OCI-LY3 (cell line): ENCODE measurements around the gene RNF113B.

Experiments used
- H2AFZ ChIP-seq: fragments of 200-600, 300-600 bp; shearing (Covaris generic); 2 replicates; pipeline ENCODE4 v1.6.0; 2014; ENCODE audit warnings: antibody characterized with exemption, low read depth, low read length
- H3K27ac ChIP-seq: fragments of 200-600, 300-600 bp; sonication (generic); 2 replicates; pipeline ENCODE4 v1.5.1; 2014; ENCODE audit warnings: mild to moderate bottlenecking, low read length, moderate library complexity, mixed read lengths
- H3K27me3 ChIP-seq: fragments of 200-600, 300-600 bp; sonication (generic); 2 replicates; pipeline ENCODE4 v1.6.1; 2014; ENCODE audit warnings: low read depth, low read length, mixed read lengths
- H3K36me3 ChIP-seq: fragments of 200-600, 300-600 bp; sonication (generic); replicated peaks from 2 replicates; pipeline ENCODE3; 2014; ENCODE audit warnings: low read depth, low read length, mixed read lengths
- H3K4me1 ChIP-seq: fragments of 300-600, 200-600 bp; sonication (generic); 2 replicates; pipeline ENCODE4 v1.6.1; 2014; ENCODE audit warnings: low read length, mixed read lengths
- H3K4me2 ChIP-seq: fragments of 200-600, 300-600 bp; sonication (generic); 2 replicates; pipeline ENCODE4 v1.6.1; 2014; ENCODE audit warnings: low read length, mixed read lengths
- H3K4me3 ChIP-seq: fragments of 300-600, 200-600 bp; sonication (generic); 2 replicates; pipeline ENCODE4 v1.5.1; 2014; ENCODE audit warnings: antibody characterized with exemption, mild to moderate bottlenecking, low read length, moderate library complexity
- H3K79me2 ChIP-seq: fragments of 300-600, 200-600 bp; shearing (Covaris generic); 2 replicates; pipeline ENCODE4 v1.6.1; 2014; ENCODE audit warnings: mild to moderate bottlenecking, low read length, mixed read lengths
- H3K9ac ChIP-seq: fragments of 300-600, 200-600 bp; shearing (Covaris generic); 2 replicates; pipeline ENCODE4 v1.6.0; 2014; ENCODE audit warnings: mild to moderate bottlenecking, low read length, moderate library complexity
- H3K9me3 ChIP-seq: fragments of 200-600, 300-600 bp; shearing (Covaris generic); 2 replicates; pipeline ENCODE4 v1.6.1; 2014; ENCODE audit warnings: low read length, mixed read lengths; ENCODE audit not compliant: insufficient read depth
- H4K20me1 ChIP-seq: fragments of 200-600, 300-600 bp; sonication (generic); 2 replicates; pipeline ENCODE4 v1.6.1; 2016; ENCODE audit warnings: low read length, mixed read lengths; ENCODE audit not compliant: insufficient read depth
- CTCF ChIP-seq: fragments of 200-600, 300-600 bp; sonication (generic); IDR thresholded peaks from 2 replicates; pipeline ENCODE4 v1.5.1; 2014; ENCODE audit warnings: antibody characterized with exemption, low read length, low read depth
- EZH2phosphoT487 ChIP-seq: fragments of 200-600 bp; shearing (Covaris generic); IDR thresholded peaks from 2 replicates; pipeline ENCODE4 v1.6.1; 2018; ENCODE audit warnings: antibody characterized with exemption, mixed run types, low read depth

RNF113B gene

GRCh38 chr13:98188544-98189166, 11.6 kb upstream of the RNF113B start:
- Histone ChIP-seq H3K4me1 (no peaks in the 10 kb centered on the region), H3K9me3 (no peaks in the 10 kb centered on the region), H3K27ac (no peak overlapping the region), H3K4me3 (no peak overlapping the region), H2AFZ (no peak overlapping the region), H3K9ac (no peak overlapping the region), H4K20me1 (no peaks in the 10 kb centered on the region), H3K4me2 (no peak overlapping the region), H3K79me2 (no peaks in the 10 kb centered on the region), H3K27me3 (no peaks in the 10 kb centered on the region), H3K36me3 (no peaks in the 10 kb centered on the region)
- no peak for TF ChIP-seq EZH2phosphoT487
- no peak for TF ChIP-seq CTCF

GRCh38 chr13:98187965-98188261, 10.8 kb upstream of the RNF113B start:
- H3K4me3 ChIP-seq = no peak overlapping the region
- no peak overlapping the region for H3K9ac ChIP-seq
- no peak overlapping the region for H3K4me2 ChIP-seq
- no peaks in the 10 kb centered on the region for H3K79me2 ChIP-seq
- no peak for TF ChIP-seq CTCF
- H3K36me3 ChIP-seq = no peaks in the 10 kb centered on the region
- H3K4me1 ChIP-seq = no peaks in the 10 kb centered on the region
- H4K20me1 ChIP-seq = no peaks in the 10 kb centered on the region
- H2AFZ ChIP-seq = no peak overlapping the region
- H3K9me3 ChIP-seq = no peaks in the 10 kb centered on the region
- H3K27me3 ChIP-seq = no peaks in the 10 kb centered on the region
- no peak overlapping the region for H3K27ac ChIP-seq

GRCh38 chr13:98187155-98187964, 10.3 kb upstream of the RNF113B start:
- no peaks in the 10 kb centered on the region for H3K79me2 ChIP-seq

More at GRCh38 chr13:98187155-98187964, 10.3 kb upstream of the RNF113B start:
- Histone ChIP-seq H3K27me3 (no peaks in the 10 kb centered on the region), H3K9ac (no peak overlapping the region), H3K27ac (no peak overlapping the region), H3K36me3 (no peaks in the 10 kb centered on the region), H3K4me2 (no peak overlapping the region), H3K9me3 (no peaks in the 10 kb centered on the region), H4K20me1 (no peaks in the 10 kb centered on the region), H3K4me3 (no peak overlapping the region), H2AFZ (no peak overlapping the region), H3K4me1 (no peaks in the 10 kb centered on the region)
- no peak for TF ChIP-seq CTCF
- TF ChIP-seq EZH2phosphoT487 = no peak
